Ammon's horn (tissue), 1 donor: ENCODE measurements around the gene CENPS.
"Not testable (repeated sequence)": the region's sequence is repeated elsewhere in the genome, so short reads cannot be mapped to it uniquely, and the experiment has no call there.

Experiments
- DNase-seq: peaks from one replicate; pipeline ENCODE4 v3.0.0-alpha.2; 2016; ENCODE audit warnings: low spot score

The CENPS gene

GRCh38 chr1:10419351-10419750 lies 10.9 kb upstream of the CENPS start:
- DNase-seq = no peak

GRCh38 chr1:10421637-10422036 lies 8.6 kb upstream of the CENPS start:
- DNase-seq = no peak

- no peak for DNase-seq
Measured at GRCh38 chr1:10424034-10424433, 6.2 kb upstream of the CENPS start.

- DNase-seq = no peak
Measured at GRCh38 chr1:10424651-10425050, 5.6 kb upstream of the CENPS start.

- DNase-seq = not testable (repeated sequence)
Measured at GRCh38 chr1:10425826-10426534, 4.3 kb upstream of the CENPS start.

GRCh38 chr1:10426535-10426848 lies 3.7 kb upstream of the CENPS start:
- DNase-seq = not testable (repeated sequence)

- no peak for DNase-seq
Measured at GRCh38 chr1:10428984-10429383, 1.2 kb upstream of the CENPS start.

GRCh38 chr1:10429868-10430215 lies 391 bp upstream of the CENPS start:
- DNase-seq = no peak

- no peak for DNase-seq
Measured at GRCh38 chr1:10431070-10431730, 967 bp downstream of the CENPS start.

- DNase-seq = no peak
Measured at GRCh38 chr1:10432910-10433700, 2.9 kb downstream of the CENPS start.

- no peak for DNase-seq
Measured at GRCh38 chr1:10433790-10434189, 3.6 kb downstream of the CENPS start.

- no peak for DNase-seq
Measured at GRCh38 chr1:10434590-10434989, 4.4 kb downstream of the CENPS start.

- DNase-seq = no peak
Measured at GRCh38 chr1:10437052-10437451, 6.8 kb downstream of the CENPS start.

GRCh38 chr1:10438677-10439163 lies 8.5 kb downstream of the CENPS start:
- no peak for DNase-seq

- DNase-seq = no peak
Measured at GRCh38 chr1:10440305-10440704, 10.1 kb downstream of the CENPS start.

GRCh38 chr1:10440794-10441193 lies 10.6 kb downstream of the CENPS start:
- no peak for DNase-seq

GRCh38 chr1:10444248-10444647 lies 14.0 kb downstream of the CENPS start:
- no peak for DNase-seq

- DNase-seq = no peak
Measured at GRCh38 chr1:10444795-10445397, 14.7 kb downstream of the CENPS start.

- DNase-seq = no peak
Measured at GRCh38 chr1:10446790-10447422, 16.7 kb downstream of the CENPS start.

- no peak for DNase-seq
Measured at GRCh38 chr1:10449751-10450150, 19.5 kb downstream of the CENPS start, which contains the start of gene CORT. TSS of gene CORT (plus strand) at chr1:10450031. CDS start at chr1:10450224, 193 bp downstream.

- DNase-seq = no peak
Measured at GRCh38 chr1:10450156-10450814, 20.1 kb downstream of the CENPS start.

GRCh38 chr1:10450836-10451235 lies 20.6 kb downstream of the CENPS start:
- no peak for DNase-seq
